ENCODE results near the gene SPECC1. TPM values are rescaled to one million over a fixed set of nuclear protein-coding genes. Genes with fewer than 3 reads are reported as not detected.

SPECC1 gene
- total and polyA plus RNA-seq, 9 of the 15 experiments (the other 6 are each of a cell fraction or from before 2014, with no cell fraction given), result 2.4 to 19.6 (median 14.7) TPM

DNA sequence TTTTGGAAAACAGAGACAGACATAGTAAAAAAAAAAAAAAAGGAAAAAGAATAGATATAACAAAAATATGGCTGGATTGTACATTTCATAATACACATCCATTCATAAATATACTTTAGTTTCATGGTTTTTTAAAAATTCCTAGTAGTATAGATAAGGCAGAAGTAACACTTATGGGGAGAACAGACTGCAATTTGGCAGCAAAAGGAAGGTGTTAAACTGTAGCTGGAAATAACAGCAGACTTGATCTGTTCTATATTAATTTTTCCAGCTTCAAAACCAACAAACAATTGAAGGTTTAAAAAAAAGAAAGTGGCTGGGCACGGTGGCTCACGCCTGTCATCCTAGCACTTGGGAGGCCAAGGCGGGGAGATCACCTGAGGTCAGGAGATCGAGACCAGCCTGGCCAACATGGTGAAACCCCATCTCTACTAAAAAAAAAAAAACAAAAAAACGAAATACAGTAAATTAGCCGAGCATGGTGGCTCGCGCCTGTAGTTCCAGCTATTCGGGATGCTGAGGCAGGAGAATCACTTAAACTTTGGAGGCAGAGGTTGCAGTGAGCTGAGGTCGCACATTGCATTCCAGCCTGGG is 191.8 kb downstream of the SPECC1 start:
- no peak for FAIRE-seq

More for the DNA sequence above, 191.8 kb downstream of the SPECC1 start:
- no peak for TF ChIP-seq USF1 (CRISPR knock-in tag; IDR thresholded peaks at IDR 0.05)
- TF ChIP-seq TAL1 (IDR thresholded peaks at IDR 0.05), result no peak
- TF ChIP-seq, protein P1, sequence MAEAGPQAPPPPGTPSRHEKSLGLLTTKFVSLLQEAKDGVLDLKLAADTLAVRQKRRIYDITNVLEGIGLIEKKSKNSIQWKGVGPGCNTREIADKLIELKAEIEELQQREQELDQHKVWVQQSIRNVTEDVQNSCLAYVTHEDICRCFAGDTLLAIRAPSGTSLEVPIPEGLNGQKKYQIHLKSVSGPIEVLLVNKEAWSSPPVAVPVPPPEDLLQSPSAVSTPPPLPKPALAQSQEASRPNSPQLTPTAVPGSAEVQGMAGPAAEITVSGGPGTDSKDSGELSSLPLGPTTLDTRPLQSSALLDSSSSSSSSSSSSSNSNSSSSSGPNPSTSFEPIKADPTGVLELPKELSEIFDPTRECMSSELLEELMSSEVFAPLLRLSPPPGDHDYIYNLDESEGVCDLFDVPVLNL (CRISPR knock-in tag; IDR thresholded peaks at IDR 0.05; ENCODE audit: low read depth), result no peak
- in situ Hi-C loops (cut with MboI), result no loop called here
- H3K27me3 ChIP-seq (ENCODE audit: control insufficient read depth in 2 of 2, insufficient read depth in 2 of 2, low read length in 2 of 2), result no peaks in the 10 kb centered on the region
- H3K27ac ChIP-seq (ENCODE audit: extremely low read depth, low read depth, low read length), result no peak overlapping the region
- ChIA-PET POLR2A (no interaction called here), CTCF (ENCODE audit: low intra/inter-chr PET ratio) (no interaction called here)
- no peak overlapping the region for H3K9ac ChIP-seq (ENCODE audit: insufficient read depth in 1 of 2, low read depth in 2 of 2, low read length in 2 of 2)
- no peaks in the 10 kb centered on the region for H3K9me1 ChIP-seq (ENCODE audit: control insufficient read depth, insufficient read depth, low read length)
- H3K4me2 ChIP-seq (ENCODE audit: insufficient read depth, low read length), result no peak overlapping the region
- DNase-seq (ENCODE audit: extremely low read depth in 1 of 4, low spot score in 3 of 4), result no peak
- H2AFZ ChIP-seq (ENCODE audit: low read depth, low read length), result no peak overlapping the region
- H3K4me3 ChIP-seq, result no peak overlapping the region
- peaks cover 7% of the 10 kb centered on the region; the same call in 2 of the 3 replicates for H3K36me3 ChIP-seq (ENCODE audit: control insufficient read depth, insufficient read depth, low read length)
- intact Hi-C loops (cut with micrococcal nuclease), result no loop called here
- no peaks in the 10 kb centered on the region for H3K9me3 ChIP-seq (replicated peaks; ENCODE audit: control insufficient read depth, insufficient read depth, low read depth, low read length)
- no TSS peak for BruUV-seq (replicated peaks)
- 80% methylated on average over 9 of the region's 10 CpGs for WGBS (ENCODE audit: insufficient coverage, low coverage, missing lambda C conversion rate)
- H3K4me1 ChIP-seq (replicated peaks in 1 of 2; ENCODE audit: control insufficient read depth in 2 of 2, insufficient read depth in 2 of 2, low read length in 2 of 2), result peaks cover 0 to 6% of the 10 kb centered on the region in 2 experiments; a peak in 3 of 5 replicates
- no peak for ATAC-seq
- H4K20me1 ChIP-seq (replicated peaks; ENCODE audit: control insufficient read depth, insufficient read depth, low read length), result no peaks in the 10 kb centered on the region
- no peaks in the 10 kb centered on the region for H3K79me2 ChIP-seq (ENCODE audit: control insufficient read depth, insufficient read depth, low read length)
